K562 (cell line): ENCODE results near the gene RGS3. TPM values are rescaled to one million over a fixed set of nuclear protein-coding genes. Genes with fewer than 3 reads are reported as not detected.

Source experiments
- ATAC-seq: fragments of 200-7000 bp; cut with Tn5 transposase; 3 replicates; pipeline ENCODE4 v1.9.1; 2020; ENCODE audit warnings: moderate library complexity
- BruUV-seq: library from RNA; stranded (reverse); fragments of 400-500 nt; replicated peaks from 2 replicates; lab custom pipeline; 2021; lab: Mats Ljungman, UMichigan
- CTCF ChIA-PET: fragments of 300-600 bp; formaldehyde crosslinking; extraction: SDS; loops from one replicate; lab custom pipeline; 2021; ENCODE audit warnings: low intra/inter-chr PET ratio; lab: Yijun Ruan, JAX
- POLR2A ChIA-PET: fragments of 300-600, 350-650 bp; sonication (Branson Sonifier 250); formaldehyde crosslinking; extraction: SDS; loops from one replicate; lab custom pipeline; 2021; ENCODE audit warnings: antibody characterized with exemption, inconsistent platforms; lab: Yijun Ruan, JAX
- DNase-seq, 4 experiments: peaks; one replicate each; pipeline versions ENCODE4 v3.0.0 to v3.0.0-alpha.2; 2011 to 2018; ENCODE audit warnings: low spot score in 3 of 4, mixed read lengths in 3 of 4; ENCODE audit errors: extremely low read depth in 1 of 4
- FAIRE-seq: peaks from 2 replicates; lab custom pipeline; 2011; peaks lifted over from hg19 to GRCh38; lab: Jason Lieb, UNC
- H2AFZ ChIP-seq: 2 replicates; pipeline ENCODE4 v1.6.0; 2011; ENCODE audit warnings: low read depth, low read length, control low read depth, inconsistent platforms
- H3K27ac ChIP-seq: fragments of 200-600 bp; 3 replicates; pipeline ENCODE4 v1.8.0; 2011; ENCODE audit warnings: low read depth, mild to moderate bottlenecking, control low read depth, inconsistent platforms, low read length, moderate library complexity, mixed read lengths; ENCODE audit errors: extremely low read depth
- H3K27me3 ChIP-seq, 2 experiments: fragments of 300-600 bp in 1 of 2; 2 replicates in 1 of 2; 3 replicates in 1 of 2; pipeline versions ENCODE4 v1.6.0 to v1.8.0; 2011; ENCODE audit warnings: inconsistent platforms in 2 of 2, low read length in 2 of 2, mild to moderate bottlenecking in 1 of 2, mixed read lengths in 1 of 2, moderate library complexity in 1 of 2; ENCODE audit not compliant: control insufficient read depth in 2 of 2, insufficient read depth in 2 of 2
- H3K36me3 ChIP-seq: fragments of 300-600 bp; 3 replicates; pipeline ENCODE4 v1.8.0; 2011; ENCODE audit warnings: mild to moderate bottlenecking, low read length, inconsistent platforms; ENCODE audit not compliant: control insufficient read depth, insufficient read depth
- H3K4me1 ChIP-seq, 2 experiments: fragments of 200-600 bp in 1 of 2; replicated peaks in 1 of 2; 2 replicates in 1 of 2; 3 replicates in 1 of 2; pipeline versions ENCODE4 v1.5.1 to v1.8.0; 2011; ENCODE audit warnings: inconsistent platforms in 2 of 2, low read length in 2 of 2, mild to moderate bottlenecking in 1 of 2, mixed read lengths in 1 of 2, moderate library complexity in 1 of 2; ENCODE audit not compliant: control insufficient read depth in 2 of 2, insufficient read depth in 2 of 2
- H3K4me2 ChIP-seq: 2 replicates; pipeline ENCODE4 v1.6.1; 2011; ENCODE audit warnings: low read length, control low read depth, inconsistent platforms, mixed read lengths; ENCODE audit not compliant: insufficient read depth
- H3K4me3 ChIP-seq: fragments of 200-600 bp; sonication (generic), shearing (Covaris generic); 2 replicates; pipeline ENCODE4 v1.5.1; 2016; ENCODE audit warnings: control low read depth, inconsistent platforms
- H3K79me2 ChIP-seq: fragments of 200-600 bp; 3 replicates; pipeline ENCODE4 v1.8.0; 2011; ENCODE audit warnings: low read length, inconsistent platforms; ENCODE audit not compliant: control insufficient read depth, insufficient read depth
- H3K9ac ChIP-seq, 2 experiments: 2 replicates each; pipeline versions ENCODE4 v1.6.0 to v1.6.1; 2011; ENCODE audit warnings: low read depth in 2 of 2, low read length in 2 of 2, control low read depth in 1 of 2, inconsistent platforms in 1 of 2, mild to moderate bottlenecking in 1 of 2, mixed read lengths in 1 of 2; ENCODE audit not compliant: insufficient read depth in 1 of 2
- H3K9me1 ChIP-seq: one replicate; pipeline ENCODE4 v1.6.0; 2011; ENCODE audit warnings: inconsistent platforms, mild to moderate bottlenecking, low read length, moderate library complexity; ENCODE audit not compliant: control insufficient read depth, insufficient read depth
- H3K9me3 ChIP-seq: replicated peaks from 2 replicates; pipeline ENCODE4 v1.5.1; 2011; ENCODE audit warnings: low read depth, low read length, inconsistent platforms; ENCODE audit not compliant: control insufficient read depth, insufficient read depth
- H4K20me1 ChIP-seq: replicated peaks from 2 replicates; pipeline ENCODE4 v1.6.1; 2011; ENCODE audit warnings: low read length, inconsistent platforms, mixed read lengths; ENCODE audit not compliant: control insufficient read depth, insufficient read depth
- BDP1 ChIP-seq: IDR thresholded peaks from 3 replicates; pipeline ENCODE4 v1.6.1; 2011; ENCODE audit not compliant: insufficient read length, insufficient read depth
- HDAC3 ChIP-seq: fragments of 450-650 bp; IDR thresholded peaks from 2 replicates; pipeline ENCODE4 v1.6.1; 2018; ENCODE audit warnings: borderline replicate concordance, mild to moderate bottlenecking, moderate library complexity; ENCODE audit not compliant: partially characterized antibody
- ILK ChIP-seq: fragments of 450-650 bp; IDR thresholded peaks from 2 replicates; pipeline ENCODE4 v1.6.1; 2016; ENCODE audit warnings: missing genetic modification characterization, low read depth, mild to moderate bottlenecking, missing compliant biosample characterization, moderate library complexity, borderline replicate concordance
- MAZ ChIP-seq, 2 experiments: fragments of 450-650 bp in 1 of 2; sonication (generic) in 1 of 2; formaldehyde crosslinking; IDR thresholded peaks in 1 of 2; conservative IDR thresholded peaks in 1 of 2; 2 replicates each; pipeline versions ENCODE4 v1.4.0 to v1.5.0; 2020; ENCODE audit warnings: mild to moderate bottlenecking in 1 of 2, missing genetic modification reagents in 1 of 2
- MEF2D ChIP-seq: conservative IDR thresholded peaks from 2 replicates; pipeline ENCODE4 v1.6.1; 2016; ENCODE audit warnings: low read depth, missing genetic modification characterization, missing compliant biosample characterization
- MXI1 ChIP-seq: IDR thresholded peaks from 2 replicates; pipeline ENCODE4 v1.6.1; 2011; ENCODE audit warnings: low read depth, mild to moderate bottlenecking, improper control_type of control experiment, low read length
- PKNOX1 ChIP-seq: fragments of 450-650 bp; IDR thresholded peaks from 2 replicates; pipeline ENCODE4 v1.6.1; 2016
- THRB ChIP-seq: fragments of 450-650 bp; formaldehyde crosslinking; conservative IDR thresholded peaks from 2 replicates; pipeline ENCODE4 v1.4.0; 2022; ENCODE audit warnings: mild to moderate bottlenecking, missing genetic modification characterization
- ZNF561 ChIP-seq: fragments of 450-650 bp; formaldehyde crosslinking; conservative IDR thresholded peaks from 2 replicates; pipeline ENCODE4 v1.4.0; 2020; ENCODE audit warnings: mild to moderate bottlenecking, moderate library complexity
- WGBS: fragments of 100-300 bp; shearing (Covaris generic); methylation state at CpG from one replicate; pipeline ENCODE4 v1.1.6; 2016; ENCODE audit warnings: low coverage, mixed read lengths; ENCODE audit not compliant: insufficient coverage; ENCODE audit errors: missing lambda C conversion rate; 5-methylcytosine and 5-hydroxymethylcytosine counted together
- in situ Hi-C: fragments of 300-500 bp; cut with MboI; formaldehyde crosslinking; loops from 4 replicates; pipeline ENCODE4 v1.15.0; 2018; ENCODE audit warnings: inconsistent platforms, mixed read lengths
- intact Hi-C: fragments of 100-400 bp; cut with micrococcal nuclease; formaldehyde crosslinking; loops from 2 replicates; pipeline ENCODE4 v1.14.2; 2022
- polyA plus RNA-seq, 8 experiments: library from polyadenylated mRNA; depleted of rRNA in 4 of 8; stranded (reverse) in 5 of 8; unstranded in 3 of 8; fragments of >200 nt; fragmentation: Nextera tagmentation in 2 of 8; fragmentation: Illumina TruSeq in 1 of 8; extraction: Ambion mirVana in 2 of 8; extraction: Trizol in 1 of 8; gene quantifications; 2 replicates each; pipeline versions ENCODE4 v1.2.1 to v1.2.3, GENCODE V29; 2011 to 2014; ENCODE audit warnings: inconsistent platforms in 1 of 8, missing spikeins in 1 of 8
- total RNA-seq, 7 experiments: library from RNA; depleted of rRNA in 6 of 7; stranded (reverse); fragments of >200 nt in 6 of 7; fragmentation: Illumina TruSeq in 2 of 7; extraction: Trizol in 2 of 7; gene quantifications; 2 replicates each; pipeline versions ENCODE4 v1.2.1 to v1.2.3, GENCODE V29; 2011 to 2021; ENCODE audit warnings: low replicate concordance in 1 of 7
- TF ChIP-seq, protein P1 (sequence below), 3 experiments: IDR thresholded peaks in 2 of 3; conservative IDR thresholded peaks in 1 of 3; 2 replicates each; pipeline ENCODE4 v1.5.1; 2011 to 2012; ENCODE audit warnings: low read length in 3 of 3, mild to moderate bottlenecking in 3 of 3, control low read depth in 2 of 3, improper control_type of control experiment in 1 of 3, inconsistent platforms in 1 of 3, low read depth in 1 of 3, mixed read lengths in 1 of 3, moderate library complexity in 1 of 3; ENCODE audit not compliant: insufficient read depth in 2 of 3
- TF ChIP-seq, protein P2 (sequence below): sonication (generic); formaldehyde crosslinking; IDR thresholded peaks from 2 replicates; pipeline ENCODE4 v1.5.0; 2020; ENCODE audit warnings: missing genetic modification reagents

Gene RGS3
- total and polyA plus RNA-seq, 9 of the 15 experiments (the other 6 are each of a cell fraction or from before 2014, with no cell fraction given): 0.08 to 2.9 (median 0.95) TPM

- no TSS peak for BruUV-seq
- H3K9ac ChIP-seq: no peak overlapping the region
- ChIA-PET CTCF (no interaction called here), POLR2A (no interaction called here)
- no peaks in the 10 kb centered on the region for H3K36me3 ChIP-seq
- H2AFZ ChIP-seq: no peak overlapping the region
- peaks cover 54 to 67% of the 10 kb centered on the region in 2 experiments for H3K27me3 ChIP-seq
- no peaks in the 10 kb centered on the region; a peak in 1 of 5 replicates for H3K4me1 ChIP-seq
- FAIRE-seq (no peak), DNase-seq (no peak), ATAC-seq (peak; percentile 27; the same call in 1 of the 3 replicates)
- H3K9me1 ChIP-seq: no peaks in the 10 kb centered on the region
- no peaks in the 10 kb centered on the region for H3K9me3 ChIP-seq
- H3K27ac ChIP-seq: no peak overlapping the region
- TF ChIP-seq PKNOX1 (no peak), MXI1 (no peak), ILK (tag) (no peak), MEF2D (tag) (no peak), ZNF561 (CRISPR knock-in tag) (no peak), BDP1 (no peak), MAZ (CRISPR knock-in tag; conservative IDR thresholded peaks at IDR 0.05 in 1 of 2, IDR thresholded peaks at IDR 0.05 in 1 of 2) (no peak), HDAC3 (no peak), THRB (CRISPR knock-in tag) (no peak)
- TF ChIP-seq, protein P1, sequence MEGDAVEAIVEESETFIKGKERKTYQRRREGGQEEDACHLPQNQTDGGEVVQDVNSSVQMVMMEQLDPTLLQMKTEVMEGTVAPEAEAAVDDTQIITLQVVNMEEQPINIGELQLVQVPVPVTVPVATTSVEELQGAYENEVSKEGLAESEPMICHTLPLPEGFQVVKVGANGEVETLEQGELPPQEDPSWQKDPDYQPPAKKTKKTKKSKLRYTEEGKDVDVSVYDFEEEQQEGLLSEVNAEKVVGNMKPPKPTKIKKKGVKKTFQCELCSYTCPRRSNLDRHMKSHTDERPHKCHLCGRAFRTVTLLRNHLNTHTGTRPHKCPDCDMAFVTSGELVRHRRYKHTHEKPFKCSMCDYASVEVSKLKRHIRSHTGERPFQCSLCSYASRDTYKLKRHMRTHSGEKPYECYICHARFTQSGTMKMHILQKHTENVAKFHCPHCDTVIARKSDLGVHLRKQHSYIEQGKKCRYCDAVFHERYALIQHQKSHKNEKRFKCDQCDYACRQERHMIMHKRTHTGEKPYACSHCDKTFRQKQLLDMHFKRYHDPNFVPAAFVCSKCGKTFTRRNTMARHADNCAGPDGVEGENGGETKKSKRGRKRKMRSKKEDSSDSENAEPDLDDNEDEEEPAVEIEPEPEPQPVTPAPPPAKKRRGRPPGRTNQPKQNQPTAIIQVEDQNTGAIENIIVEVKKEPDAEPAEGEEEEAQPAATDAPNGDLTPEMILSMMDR (IDR thresholded peaks at IDR 0.05 in 2 of 3, conservative IDR thresholded peaks at IDR 0.05 in 1 of 3; ENCODE audit: insufficient read depth in 2 of 3, low read depth in 1 of 3, low read length in 3 of 3): no peak
- TF ChIP-seq, protein P2, sequence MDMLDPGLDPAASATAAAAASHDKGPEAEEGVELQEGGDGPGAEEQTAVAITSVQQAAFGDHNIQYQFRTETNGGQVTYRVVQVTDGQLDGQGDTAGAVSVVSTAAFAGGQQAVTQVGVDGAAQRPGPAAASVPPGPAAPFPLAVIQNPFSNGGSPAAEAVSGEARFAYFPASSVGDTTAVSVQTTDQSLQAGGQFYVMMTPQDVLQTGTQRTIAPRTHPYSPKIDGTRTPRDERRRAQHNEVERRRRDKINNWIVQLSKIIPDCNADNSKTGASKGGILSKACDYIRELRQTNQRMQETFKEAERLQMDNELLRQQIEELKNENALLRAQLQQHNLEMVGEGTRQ (CRISPR knock-in tag): no peak
- H3K4me2 ChIP-seq: no peak overlapping the region
- WGBS: under 1% methylated on average over 4 of the region's 4 CpGs
- intact Hi-C loops: no loop called here
- no peak overlapping the region for H3K4me3 ChIP-seq
- in situ Hi-C loops: no loop called here
- no peaks in the 10 kb centered on the region; the same call in 1 of the 2 replicates for H4K20me1 ChIP-seq
- no peaks in the 10 kb centered on the region for H3K79me2 ChIP-seq
Measured at GRCh38 chr9:113530022-113530635, 66.6 kb downstream of the RGS3 start.
